Activated naive CD8-positive, alpha-beta T cell (primary cell): ENCODE data around the gene DYRK1A.

Source experiments
- H3K27ac Mint-ChIP-seq: one replicate; pipeline ENCODE4 v1.8.0; 2021; ENCODE audit warnings: mixed read lengths
- H3K27me3 Mint-ChIP-seq: one replicate; pipeline ENCODE4 v1.8.0; 2021; ENCODE audit warnings: mixed read lengths
- H3K36me3 Mint-ChIP-seq: one replicate; pipeline ENCODE4 v1.8.0; 2021; ENCODE audit warnings: mixed read lengths
- H3K4me1 Mint-ChIP-seq: one replicate; pipeline ENCODE4 v1.8.0; 2021; ENCODE audit warnings: low read depth, mixed read lengths
- H3K4me3 Mint-ChIP-seq: one replicate; pipeline ENCODE4 v1.8.0; 2021; ENCODE audit warnings: mild to moderate bottlenecking, mixed read lengths
- H3K9me3 Mint-ChIP-seq: one replicate; pipeline ENCODE4 v1.8.0; 2021; ENCODE audit warnings: low read depth, mixed read lengths

DYRK1A gene

DNA sequence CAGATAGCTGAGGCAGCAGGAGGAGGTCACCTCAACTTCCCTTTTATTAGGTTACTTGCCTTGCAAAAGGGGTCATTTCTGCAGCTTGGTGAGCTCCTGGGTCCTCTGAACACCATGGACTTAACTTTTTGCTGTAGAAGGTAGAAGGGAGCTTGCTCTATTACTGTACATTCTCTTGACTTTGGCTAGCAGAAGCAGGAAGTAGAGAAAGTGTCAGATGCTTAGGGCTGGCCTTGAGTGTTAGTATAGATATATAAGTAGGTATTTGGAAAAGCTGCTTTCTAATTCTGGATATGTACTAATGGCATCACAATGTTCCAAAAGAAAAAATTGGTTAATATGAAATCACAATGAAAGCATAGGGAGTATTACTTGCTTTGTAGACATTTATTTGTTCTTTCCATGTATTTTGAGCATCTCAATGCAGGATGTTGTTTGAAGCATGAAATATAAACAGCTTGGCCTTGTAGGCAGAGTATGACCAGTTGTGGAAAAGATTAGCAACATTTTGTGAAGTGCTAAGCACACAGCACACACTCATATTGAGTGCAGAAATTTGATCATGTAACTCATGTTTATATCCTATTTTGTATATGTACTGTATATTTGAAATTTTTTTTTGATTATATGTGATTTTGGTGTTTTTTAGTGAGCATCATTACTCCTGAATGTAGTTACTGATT lies 108.8 kb downstream of the DYRK1A start:
- no peaks in the 10 kb centered on the region for H3K27me3 Mint-ChIP-seq
- peaks cover 11% of the 10 kb centered on the region for H3K36me3 Mint-ChIP-seq
- H3K27ac Mint-ChIP-seq = peak overlapping the region; percentile 73
- no peaks in the 10 kb centered on the region for H3K9me3 Mint-ChIP-seq
- H3K4me3 Mint-ChIP-seq = no peak overlapping the region
- H3K4me1 Mint-ChIP-seq = peaks cover 73% of the 10 kb centered on the region

DNA sequence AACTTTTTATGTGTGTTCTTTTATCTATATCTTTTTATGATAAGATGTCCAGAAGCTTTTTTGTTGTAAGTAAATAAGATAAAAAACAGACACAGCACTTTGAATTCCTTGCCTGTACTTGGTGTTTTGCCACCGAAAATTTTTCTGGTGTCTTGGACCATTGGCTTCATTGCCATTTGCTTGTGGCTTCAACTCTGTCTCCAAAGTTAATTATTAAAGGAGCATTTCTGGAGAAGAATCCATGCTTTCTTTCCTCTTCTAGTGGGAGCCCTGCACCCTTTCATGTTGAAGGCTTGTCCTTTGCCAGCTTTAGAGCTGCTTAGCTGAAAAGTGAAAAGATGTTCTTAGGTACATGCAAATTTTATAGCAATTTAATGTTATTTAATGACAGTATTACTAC lies 112.2 kb downstream of the DYRK1A start:
- H3K4me1 Mint-ChIP-seq = peaks cover 45% of the 10 kb centered on the region
- no peak overlapping the region for H3K27ac Mint-ChIP-seq
- no peak overlapping the region for H3K4me3 Mint-ChIP-seq
- no peaks in the 10 kb centered on the region for H3K9me3 Mint-ChIP-seq
- no peaks in the 10 kb centered on the region for H3K27me3 Mint-ChIP-seq
- H3K36me3 Mint-ChIP-seq = peaks cover 5% of the 10 kb centered on the region

GRCh38 chr21:37483776-37484175 lies 117.2 kb downstream of the DYRK1A start:
- H3K36me3 Mint-ChIP-seq = peaks cover 6% of the 10 kb centered on the region
- H3K4me1 Mint-ChIP-seq = peaks cover 12% of the 10 kb centered on the region
- no peaks in the 10 kb centered on the region for H3K9me3 Mint-ChIP-seq
- no peak overlapping the region for H3K4me3 Mint-ChIP-seq
- no peak overlapping the region for H3K27ac Mint-ChIP-seq
- H3K27me3 Mint-ChIP-seq = no peaks in the 10 kb centered on the region

DNA sequence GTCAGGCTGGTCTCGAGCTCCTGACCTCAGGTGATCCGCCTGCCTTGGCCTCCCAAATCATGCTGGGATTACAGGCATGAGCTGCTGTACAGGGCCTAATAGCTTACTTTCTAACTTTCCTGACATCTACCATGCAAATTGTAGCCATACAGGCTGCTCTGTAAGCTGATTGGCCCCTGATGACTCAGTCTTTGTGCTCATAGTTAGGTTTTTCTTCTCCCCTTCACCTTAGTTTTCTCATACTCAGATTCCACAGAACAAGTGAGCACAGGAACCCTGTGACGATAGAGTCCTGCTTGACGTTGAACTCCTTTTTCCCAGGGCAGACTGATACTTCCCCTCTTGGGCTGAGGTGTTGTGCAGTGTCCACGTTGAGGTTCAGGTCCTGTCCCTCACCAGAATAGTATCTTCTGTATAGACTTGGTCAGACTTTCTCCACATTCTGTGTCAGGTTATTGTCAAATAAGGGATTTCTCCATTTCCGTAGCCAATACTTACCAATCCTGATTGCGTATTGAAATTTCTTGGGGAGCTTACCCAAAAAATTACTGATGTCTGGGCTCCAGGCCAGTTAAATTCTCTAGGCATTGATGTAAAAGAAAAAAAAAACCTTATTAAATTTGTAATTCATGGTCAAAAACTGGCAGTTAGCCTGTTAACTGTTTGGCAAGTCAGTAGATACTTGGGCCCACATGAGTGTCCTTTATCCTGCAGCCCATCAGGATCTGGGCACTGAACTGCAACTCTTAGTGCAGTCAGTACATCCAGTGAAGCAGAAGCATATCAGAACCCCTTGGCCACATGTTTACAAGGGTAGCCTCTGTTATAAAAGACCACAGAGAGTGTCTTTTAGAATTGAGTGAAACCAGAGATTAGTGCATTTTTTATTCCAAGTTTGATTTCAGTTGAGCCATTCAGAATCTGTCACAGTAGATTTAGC lies 118.2 kb downstream of the DYRK1A start:
- Mint-ChIP-seq H3K9me3 (no peaks in the 10 kb centered on the region), H3K4me3 (no peak overlapping the region), H3K4me1 (peaks cover 13% of the 10 kb centered on the region), H3K27me3 (no peaks in the 10 kb centered on the region), H3K36me3 (peaks cover 6% of the 10 kb centered on the region), H3K27ac (peak overlapping the region; percentile 47)

GRCh38 chr21:37489553-37489952 lies 123.0 kb downstream of the DYRK1A start:
- Mint-ChIP-seq H3K4me1 (peaks cover 25% of the 10 kb centered on the region), H3K27ac (peak overlapping the region; percentile 50), H3K9me3 (no peaks in the 10 kb centered on the region), H3K4me3 (no peak overlapping the region), H3K36me3 (peaks cover 5% of the 10 kb centered on the region), H3K27me3 (no peaks in the 10 kb centered on the region)

GRCh38 chr21:37490084-37490483 lies 123.5 kb downstream of the DYRK1A start:
- Mint-ChIP-seq H3K27me3 (no peaks in the 10 kb centered on the region), H3K27ac (peak overlapping the region; percentile 34), H3K9me3 (no peaks in the 10 kb centered on the region), H3K4me1 (peaks cover 22% of the 10 kb centered on the region), H3K4me3 (no peak overlapping the region), H3K36me3 (peaks cover 5% of the 10 kb centered on the region)

- Mint-ChIP-seq H3K4me1 (peaks cover 28% of the 10 kb centered on the region), H3K4me3 (no peak overlapping the region), H3K36me3 (peaks cover 15% of the 10 kb centered on the region), H3K27ac (no peak overlapping the region), H3K27me3 (no peaks in the 10 kb centered on the region), H3K9me3 (no peaks in the 10 kb centered on the region)
Observed at GRCh38 chr21:37496972-37497371, 130.4 kb downstream of the DYRK1A start.

GRCh38 chr21:37498664-37499063 lies 132.1 kb downstream of the DYRK1A start:
- Mint-ChIP-seq H3K4me3 (no peak overlapping the region), H3K36me3 (peaks cover 25% of the 10 kb centered on the region), H3K27me3 (no peaks in the 10 kb centered on the region), H3K4me1 (peaks cover 32% of the 10 kb centered on the region), H3K27ac (peak overlapping the region; percentile 46), H3K9me3 (no peaks in the 10 kb centered on the region)

DNA sequence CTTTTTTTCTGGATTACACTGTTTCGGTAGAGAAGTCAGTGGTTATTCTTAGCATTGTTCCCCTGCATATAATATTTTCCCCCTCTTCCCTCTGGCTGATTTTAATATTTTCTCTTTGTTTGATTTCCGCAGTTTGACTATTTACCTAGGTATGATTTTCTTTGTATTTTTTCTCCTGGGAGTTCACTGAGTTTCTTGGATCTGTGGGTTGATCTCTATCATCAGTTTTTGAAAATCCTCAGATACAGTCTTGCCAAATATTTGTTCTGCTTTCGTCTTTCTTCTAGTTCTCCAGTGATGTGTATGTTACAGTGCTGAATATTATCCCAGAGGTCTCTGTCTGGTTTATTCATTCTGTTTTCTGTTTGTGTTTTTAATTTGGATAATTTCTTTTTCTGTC lies 136.4 kb downstream of the DYRK1A start:
- peak overlapping the region; percentile 87 for H3K27ac Mint-ChIP-seq
- H3K36me3 Mint-ChIP-seq = peaks cover 27% of the 10 kb centered on the region
- no peak overlapping the region for H3K4me3 Mint-ChIP-seq
- no peaks in the 10 kb centered on the region for H3K27me3 Mint-ChIP-seq
- H3K9me3 Mint-ChIP-seq = no peaks in the 10 kb centered on the region
- H3K4me1 Mint-ChIP-seq = peaks cover 35% of the 10 kb centered on the region

GRCh38 chr21:37503848-37504467 lies 137.4 kb downstream of the DYRK1A start:
- H3K27ac Mint-ChIP-seq = peak overlapping the region; percentile 87
- peaks cover 23% of the 10 kb centered on the region for H3K36me3 Mint-ChIP-seq
- H3K27me3 Mint-ChIP-seq = no peaks in the 10 kb centered on the region

DNA sequence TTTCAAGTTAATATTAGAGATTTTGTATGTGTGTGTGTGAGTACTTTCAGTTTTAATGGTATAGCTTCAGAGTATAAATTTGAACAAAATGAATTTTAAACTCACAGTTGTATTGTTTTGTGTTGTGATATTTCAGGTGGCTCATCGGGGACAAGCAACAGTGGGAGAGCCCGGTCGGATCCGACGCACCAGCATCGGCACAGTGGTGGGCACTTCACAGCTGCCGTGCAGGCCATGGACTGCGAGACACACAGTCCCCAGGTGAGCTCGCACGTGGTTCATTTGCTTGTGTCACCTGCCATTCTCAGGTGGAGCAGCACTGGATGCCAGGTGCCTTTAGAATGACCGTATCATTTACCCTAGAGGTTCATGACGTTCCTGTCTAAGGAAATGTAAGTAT lies 139.4 kb downstream of the DYRK1A start:
- Mint-ChIP-seq H3K27ac (no peak overlapping the region), H3K27me3 (no peaks in the 10 kb centered on the region), H3K36me3 (peaks cover 34% of the 10 kb centered on the region), H3K9me3 (no peaks in the 10 kb centered on the region), H3K4me3 (no peak overlapping the region), H3K4me1 (peaks cover 34% of the 10 kb centered on the region)

More at GRCh38 chr21:37503848-37504467, 137.4 kb downstream of the DYRK1A start:
- Mint-ChIP-seq H3K9me3 (no peaks in the 10 kb centered on the region), H3K4me3 (peak overlapping the region; percentile 18), H3K4me1 (peaks cover 29% of the 10 kb centered on the region)

- Mint-ChIP-seq H3K27ac (no peak overlapping the region), H3K4me3 (no peak overlapping the region), H3K36me3 (peaks cover 33% of the 10 kb centered on the region), H3K4me1 (peaks cover 33% of the 10 kb centered on the region), H3K27me3 (no peaks in the 10 kb centered on the region), H3K9me3 (no peaks in the 10 kb centered on the region)
Observed at GRCh38 chr21:37507716-37508115, 141.1 kb downstream of the DYRK1A start.

- Mint-ChIP-seq H3K4me1 (peaks cover 29% of the 10 kb centered on the region), H3K4me3 (no peak overlapping the region), H3K27ac (no peak overlapping the region), H3K36me3 (peaks cover 29% of the 10 kb centered on the region), H3K9me3 (no peaks in the 10 kb centered on the region), H3K27me3 (no peaks in the 10 kb centered on the region)
Observed at GRCh38 chr21:37508341-37508740, 141.8 kb downstream of the DYRK1A start.

DNA sequence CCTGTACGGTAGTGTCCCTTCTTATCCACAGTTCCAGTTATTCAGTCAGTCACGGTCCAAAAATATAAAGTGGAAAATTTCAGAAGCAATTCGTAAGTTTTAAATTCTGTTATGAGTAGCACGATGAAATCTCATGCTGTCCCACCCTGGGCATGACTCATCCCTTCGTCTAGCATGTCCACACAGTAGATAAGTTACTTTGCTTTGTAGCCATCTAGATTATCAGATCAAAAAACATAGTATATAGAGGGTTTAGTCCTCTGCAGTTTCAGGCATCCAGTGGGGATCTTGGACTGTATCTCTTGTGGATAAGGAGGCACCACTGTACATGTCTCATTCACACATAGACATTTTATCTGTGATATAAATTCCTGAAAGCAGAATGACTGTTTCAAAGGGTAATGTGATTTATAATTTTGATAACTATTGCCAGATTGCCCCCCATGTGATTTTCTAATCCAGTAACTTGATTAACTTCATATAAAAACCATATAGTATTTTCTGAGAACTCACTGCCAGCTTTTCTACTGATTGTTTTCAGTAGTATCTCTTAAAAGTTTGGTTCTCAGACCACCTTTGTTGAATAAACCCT lies 143.3 kb downstream of the DYRK1A start:
- Mint-ChIP-seq H3K36me3 (peaks cover 31% of the 10 kb centered on the region), H3K27ac (peak overlapping the region; percentile 31), H3K9me3 (no peaks in the 10 kb centered on the region), H3K4me3 (no peak overlapping the region), H3K27me3 (no peaks in the 10 kb centered on the region), H3K4me1 (peaks cover 22% of the 10 kb centered on the region)

DNA sequence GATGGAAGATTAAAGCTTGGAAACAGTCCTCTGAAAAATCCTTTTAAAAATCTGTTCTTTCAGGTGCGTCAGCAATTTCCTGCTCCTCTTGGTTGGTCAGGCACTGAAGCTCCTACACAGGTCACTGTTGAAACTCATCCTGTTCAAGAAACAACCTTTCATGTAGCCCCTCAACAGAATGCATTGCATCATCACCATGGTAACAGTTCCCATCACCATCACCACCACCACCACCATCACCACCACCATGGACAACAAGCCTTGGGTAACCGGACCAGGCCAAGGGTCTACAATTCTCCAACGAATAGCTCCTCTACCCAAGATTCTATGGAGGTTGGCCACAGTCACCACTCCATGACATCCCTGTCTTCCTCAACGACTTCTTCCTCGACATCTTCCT lies 145.3 kb downstream of the DYRK1A start:
- peaks cover 23% of the 10 kb centered on the region for H3K36me3 Mint-ChIP-seq
- H3K9me3 Mint-ChIP-seq = no peaks in the 10 kb centered on the region
- H3K27ac Mint-ChIP-seq = no peak overlapping the region
- H3K4me1 Mint-ChIP-seq = peaks cover 22% of the 10 kb centered on the region
- no peak overlapping the region for H3K4me3 Mint-ChIP-seq
- H3K27me3 Mint-ChIP-seq = no peaks in the 10 kb centered on the region
